H9 (cell line): ENCODE data around the gene B3GNT3. TPM values are rescaled to one million over a fixed set of nuclear protein-coding genes. Genes with fewer than 3 reads are reported as not detected.

Experiments used
- DNase-seq: peaks from one replicate; pipeline ENCODE4 v3.0.0-alpha.2; 2017
- H2AFZ ChIP-seq: one replicate; pipeline ENCODE4 v1.6.1; 2013; ENCODE audit warnings: mild to moderate bottlenecking, low read length, control low read depth, moderate library complexity
- H2AK5ac ChIP-seq: 2 replicates; pipeline ENCODE4 v1.6.1; 2013; ENCODE audit warnings: low read length, control low read depth, mixed read lengths; ENCODE audit not compliant: insufficient read length
- H2BK120ac ChIP-seq: one replicate; pipeline ENCODE4 v1.6.1; 2013; ENCODE audit warnings: low read depth, mild to moderate bottlenecking, low read length, control low read depth, inconsistent platforms; ENCODE audit not compliant: poor library complexity, severe bottlenecking
- H2BK12ac ChIP-seq: 2 replicates; pipeline ENCODE4 v1.6.1; 2013; ENCODE audit warnings: low read length, control low read depth, mixed read lengths, low read depth; ENCODE audit not compliant: insufficient read length
- H2BK15ac ChIP-seq: 2 replicates; pipeline ENCODE4 v1.6.1; 2013; ENCODE audit warnings: low read depth, low read length, control low read depth
- H2BK20ac ChIP-seq: one replicate; pipeline ENCODE4 v1.6.1; 2013; ENCODE audit warnings: low read depth, mild to moderate bottlenecking, low read length, control low read depth, inconsistent platforms; ENCODE audit not compliant: poor library complexity, severe bottlenecking
- H2BK5ac ChIP-seq: 2 replicates; pipeline ENCODE4 v1.6.1; 2013; ENCODE audit warnings: low read length, control low read depth, mixed read lengths; ENCODE audit not compliant: insufficient read length
- H3K14ac ChIP-seq: 2 replicates; pipeline ENCODE4 v1.6.1; 2013; ENCODE audit warnings: low read length, control low read depth; ENCODE audit not compliant: insufficient read depth
- H3K18ac ChIP-seq: 2 replicates; pipeline ENCODE4 v1.6.1; 2013; ENCODE audit warnings: low read depth, mild to moderate bottlenecking, mixed read lengths, low read length, control low read depth; ENCODE audit not compliant: insufficient read length
- H3K23ac ChIP-seq: 2 replicates; pipeline ENCODE4 v1.6.1; 2013; ENCODE audit warnings: low read length, control low read depth, mixed read lengths, low read depth; ENCODE audit not compliant: insufficient read length
- H3K23me2 ChIP-seq: 2 replicates; pipeline ENCODE4 v1.6.1; 2013; ENCODE audit warnings: low read depth, mild to moderate bottlenecking, mixed read lengths, low read length, control low read depth; ENCODE audit not compliant: insufficient read length, poor library complexity, severe bottlenecking
- H3K27ac ChIP-seq: 2 replicates; pipeline ENCODE4 v1.5.1; 2013; ENCODE audit warnings: low read length, control low read depth, mixed read lengths, low read depth; ENCODE audit not compliant: insufficient read length
- H3K27me3 ChIP-seq: 2 replicates; pipeline ENCODE4 v1.6.1; 2013; ENCODE audit warnings: low read length, control low read depth, inconsistent platforms; ENCODE audit not compliant: insufficient read depth
- H3K4ac ChIP-seq: 2 replicates; pipeline ENCODE4 v1.6.1; 2013; ENCODE audit warnings: low read depth, mild to moderate bottlenecking, control low read depth, inconsistent platforms, low read length, moderate library complexity
- H3K4me1 ChIP-seq: 2 replicates; pipeline ENCODE4 v1.6.1; 2013; ENCODE audit warnings: low read length, control low read depth, inconsistent platforms; ENCODE audit not compliant: insufficient read depth
- H3K4me2 ChIP-seq: 2 replicates; pipeline ENCODE4 v1.6.1; 2013; ENCODE audit warnings: low read length, control low read depth, mixed read lengths; ENCODE audit not compliant: insufficient read length, insufficient read depth
- H3K56ac ChIP-seq: 2 replicates; pipeline ENCODE4 v1.6.1; 2013; ENCODE audit warnings: low read depth, mild to moderate bottlenecking, mixed read lengths, low read length, control low read depth; ENCODE audit not compliant: insufficient read length
- H3K79me1 ChIP-seq: 2 replicates; pipeline ENCODE4 v1.6.1; 2013; ENCODE audit warnings: low read depth, mild to moderate bottlenecking, moderate library complexity, low read length, control low read depth, inconsistent platforms; ENCODE audit not compliant: insufficient read depth, poor library complexity, severe bottlenecking
- H3K79me2 ChIP-seq: 2 replicates; pipeline ENCODE4 v1.6.1; 2013; ENCODE audit warnings: low read length, control low read depth, inconsistent platforms; ENCODE audit not compliant: insufficient read depth
- H3K9ac ChIP-seq: 2 replicates; pipeline ENCODE4 v1.6.1; 2013; ENCODE audit warnings: low read length, control low read depth, mixed read lengths; ENCODE audit not compliant: insufficient read length; ENCODE audit errors: extremely low read depth
- H3K9me3 ChIP-seq: one replicate; pipeline ENCODE4 v1.6.1; 2013; ENCODE audit warnings: low read depth, low read length, inconsistent platforms; ENCODE audit not compliant: control insufficient read depth
- H3T11ph ChIP-seq: one replicate; pipeline ENCODE4 v1.6.1; 2013; ENCODE audit warnings: mild to moderate bottlenecking, low read length, control low read depth, inconsistent platforms
- H4K20me1 ChIP-seq: one replicate; pipeline ENCODE4 v1.6.1; 2013; ENCODE audit not compliant: control insufficient read depth, insufficient read length, insufficient read depth
- H4K5ac ChIP-seq: 2 replicates; pipeline ENCODE4 v1.6.1; 2013; ENCODE audit warnings: low read depth, mild to moderate bottlenecking, mixed read lengths, low read length, control low read depth; ENCODE audit not compliant: insufficient read length
- H4K8ac ChIP-seq: replicated peaks from 2 replicates; pipeline ENCODE4 v1.6.1; 2013; ENCODE audit warnings: low read length, control low read depth, mixed read lengths, low read depth; ENCODE audit not compliant: insufficient read length
- H4K91ac ChIP-seq: 2 replicates; pipeline ENCODE4 v1.6.1; 2013; ENCODE audit warnings: low read depth, mild to moderate bottlenecking, moderate library complexity, mixed read lengths, low read length, control low read depth; ENCODE audit not compliant: insufficient read length
- H3K27ac Mint-ChIP-seq, 3 experiments: 2 replicates in 2 of 3; 3 replicates in 1 of 3; pipeline ENCODE4 v1.8.0; 2020 to 2021; ENCODE audit warnings: mixed read lengths in 3 of 3, mild to moderate bottlenecking in 1 of 3, moderate library complexity in 1 of 3
- H3K27me3 Mint-ChIP-seq: 2 replicates; pipeline ENCODE4 v1.8.0; 2021; ENCODE audit warnings: low read depth, mild to moderate bottlenecking, moderate library complexity, mixed read lengths
- H3K36me3 Mint-ChIP-seq, 3 experiments: 2 replicates in 2 of 3; 3 replicates in 1 of 3; pipeline ENCODE4 v1.8.0; 2020 to 2021; ENCODE audit warnings: low read depth in 3 of 3, mixed read lengths in 3 of 3; ENCODE audit not compliant: insufficient read depth in 1 of 3
- H3K4me1 Mint-ChIP-seq, 2 experiments: 2 replicates each; pipeline ENCODE4 v1.8.0; 2020; ENCODE audit warnings: mixed read lengths in 2 of 2
- H3K4me3 Mint-ChIP-seq, 2 experiments: 2 replicates in 1 of 2; 3 replicates in 1 of 2; pipeline ENCODE4 v1.8.0; 2020 to 2021; ENCODE audit warnings: mild to moderate bottlenecking in 2 of 2, mixed read lengths in 2 of 2, moderate library complexity in 1 of 2
- H3K9me3 Mint-ChIP-seq, 2 experiments: 2 replicates in 1 of 2; 3 replicates in 1 of 2; pipeline ENCODE4 v1.8.0; 2020; ENCODE audit warnings: mild to moderate bottlenecking in 2 of 2, mixed read lengths in 2 of 2, moderate library complexity in 1 of 2
- CTCF ChIP-seq: fragments of 200-600 bp; sonication (generic); conservative IDR thresholded peaks from 3 replicates; pipeline ENCODE4 v1.8.0; 2021; ENCODE audit warnings: antibody characterized with exemption, mild to moderate bottlenecking
- WGBS: extraction: QIAGEN DNeasy Blood & Tissue Kit; methylation state at CpG from one replicate; pipeline ENCODE4 v1.1.7; 2013; ENCODE audit warnings: missing lambda C conversion rate, low lambda C conversion rate, mixed read lengths; ENCODE audit not compliant: insufficient read length; ENCODE audit errors: extremely low coverage; 5-methylcytosine and 5-hydroxymethylcytosine counted together
- total RNA-seq: library from RNA; stranded (reverse); gene quantifications from 2 replicates; pipeline ENCODE4 v1.2.1, GENCODE V29; 2021

The B3GNT3 gene
- total RNA-seq, 1 experiment from 2014 or later: 0.96 TPM

GRCh38 chr19:17794412-17794730 lies 567 bp upstream of the B3GNT3 start:
- no peak overlapping the region for H2BK20ac ChIP-seq
- H3K27ac Mint-ChIP-seq: no peak overlapping the region
- no peak overlapping the region for H3K23ac ChIP-seq
- no peaks in the 10 kb centered on the region for H3K79me2 ChIP-seq
- no peak overlapping the region for H2AK5ac ChIP-seq
- H2BK5ac ChIP-seq: no peak overlapping the region
- H3K9me3 ChIP-seq: no peaks in the 10 kb centered on the region
- H4K5ac ChIP-seq: no peak overlapping the region
- no peak overlapping the region for H3K56ac ChIP-seq
- peaks cover 29% of the 10 kb centered on the region for H3K27me3 Mint-ChIP-seq
- peaks cover 12% of the 10 kb centered on the region for H3K23me2 ChIP-seq
- no peak overlapping the region for H3T11ph ChIP-seq
- H3K4me1 ChIP-seq: no peaks in the 10 kb centered on the region
- no peaks in the 10 kb centered on the region for H4K20me1 ChIP-seq
- no peak for DNase-seq
- H3K36me3 Mint-ChIP-seq: no peaks in the 10 kb centered on the region
- no peak overlapping the region for H3K9ac ChIP-seq
- H3K4me3 Mint-ChIP-seq: peak overlapping the region; percentile 67 to 84
- no peak overlapping the region for H4K91ac ChIP-seq
- H3K18ac ChIP-seq: no peak overlapping the region
- WGBS: no CpG with 5 or more reads among the region's 9 CpGs
- H2AFZ ChIP-seq: no peak overlapping the region
- H3K4ac ChIP-seq: no peak overlapping the region
- H3K79me1 ChIP-seq: no peaks in the 10 kb centered on the region
- no peaks in the 10 kb centered on the region; the same call in 1 of the 2 replicates for H3K27me3 ChIP-seq
- no peak overlapping the region for H4K8ac ChIP-seq
- H3K14ac ChIP-seq: 0 out of 2 replicates have a peak overlapping the region, but pooled peaks have one; percentile 57
- no peaks in the 10 kb centered on the region for H3K9me3 Mint-ChIP-seq
- peaks cover 2 to 14% of the 10 kb centered on the region in 2 experiments; a peak in 3 of 4 replicates for H3K4me1 Mint-ChIP-seq
- H2BK12ac ChIP-seq: no peak overlapping the region
- no peak overlapping the region for H3K27ac ChIP-seq
- TF ChIP-seq CTCF: no peak
- no peak overlapping the region for H2BK15ac ChIP-seq
- peak overlapping the region; percentile 53 for H3K4me2 ChIP-seq
- H2BK120ac ChIP-seq: no peak overlapping the region
